Thoracic aorta (tissue), 2 donors: ENCODE measurements around the gene TSHZ2. TPM values are rescaled to one million over a fixed set of nuclear protein-coding genes. Genes with fewer than 3 reads are reported as not detected.

ENCODE experiments used
- ATAC-seq: fragments of 150-250 bp; one replicate; pipeline ENCODE4 v1.8.0; 2017; ENCODE audit warnings: low read depth; ENCODE audit not compliant: insufficient number of reproducible peaks, low FRiP score
- DNase-seq: peaks from one replicate; pipeline ENCODE4 v3.0.0-alpha.2; 2020; ENCODE audit warnings: low spot score
- H3K27ac ChIP-seq, 2 donors: fragments of 200-600 bp; sonication (generic); 1 replicate in 1 of 2; 2 replicates in 1 of 2; pipeline ENCODE4 v1.5.1; 2016; ENCODE audit warnings: mild to moderate bottlenecking in 2 of 2, moderate library complexity in 2 of 2
- H3K27me3 ChIP-seq: fragments of 200-600 bp; sonication (generic); replicated peaks from 2 replicates; pipeline ENCODE4 v1.6.0; 2016; ENCODE audit warnings: mild to moderate bottlenecking; ENCODE audit not compliant: insufficient read depth
- H3K36me3 ChIP-seq: fragments of 200-600 bp; sonication (generic); one replicate; pipeline ENCODE4 v1.5.1; 2016
- H3K4me1 ChIP-seq, 2 donors: fragments of 200-600 bp; sonication (generic); 1 replicate in 1 of 2; 2 replicates in 1 of 2; pipeline versions ENCODE4 v1.5.1 to v1.6.0; 2016; ENCODE audit warnings: low read depth in 2 of 2, mild to moderate bottlenecking in 1 of 2; ENCODE audit not compliant: control insufficient read depth in 1 of 2
- H3K4me3 ChIP-seq: fragments of 200-600 bp; sonication (generic); 2 replicates; pipeline ENCODE4 v1.5.1; 2016; ENCODE audit warnings: mild to moderate bottlenecking
- H3K9me3 ChIP-seq: fragments of 200-600 bp; sonication (generic); 2 replicates; pipeline ENCODE4 v1.5.1; 2016
- total RNA-seq, 2 donors: library from RNA; depleted of rRNA; stranded (reverse); fragments of >200 nt; gene quantifications; one replicate each; pipeline versions ENCODE4 v1.1.0 to v1.2.3, GENCODE V29; 2016
- TF ChIP-seq, protein P1 (sequence below): fragments of 200-600 bp; sonication (generic); IDR thresholded peaks from one replicate; pipeline ENCODE4 v1.5.1; 2019; ENCODE audit warnings: antibody characterized with exemption

The TSHZ2 gene
- total RNA-seq, 2 donors from 2014 or later = 8.4 to 32.6 TPM

DNA sequence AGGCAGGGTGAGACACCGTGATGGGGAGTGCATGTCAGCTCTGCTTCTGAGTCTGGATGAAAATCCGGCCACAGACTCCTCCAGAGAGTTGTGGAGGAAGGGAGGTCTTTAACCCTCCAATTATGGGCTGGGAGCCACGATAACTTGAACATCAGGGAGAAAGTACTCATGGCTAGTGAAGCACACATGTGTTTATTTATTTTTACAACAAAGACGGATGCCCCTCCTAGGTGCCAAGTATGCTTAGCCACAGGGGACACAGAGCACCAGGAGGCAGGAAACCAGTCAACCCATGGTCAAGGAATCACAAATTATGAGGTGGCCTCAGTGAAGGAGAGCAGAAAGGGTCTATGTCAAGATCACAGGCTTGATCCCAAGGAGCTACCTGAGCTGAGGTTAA lies 567.4 kb downstream of the TSHZ2 start:
- Histone ChIP-seq H3K4me1 (no peaks in the 10 kb centered on the region), H3K9me3 (no peaks in the 10 kb centered on the region), H3K4me3 (no peak overlapping the region), H3K27me3 (no peaks in the 10 kb centered on the region), H3K27ac (no peak overlapping the region), H3K36me3 (no peaks in the 10 kb centered on the region)
- TF ChIP-seq, protein P1, sequence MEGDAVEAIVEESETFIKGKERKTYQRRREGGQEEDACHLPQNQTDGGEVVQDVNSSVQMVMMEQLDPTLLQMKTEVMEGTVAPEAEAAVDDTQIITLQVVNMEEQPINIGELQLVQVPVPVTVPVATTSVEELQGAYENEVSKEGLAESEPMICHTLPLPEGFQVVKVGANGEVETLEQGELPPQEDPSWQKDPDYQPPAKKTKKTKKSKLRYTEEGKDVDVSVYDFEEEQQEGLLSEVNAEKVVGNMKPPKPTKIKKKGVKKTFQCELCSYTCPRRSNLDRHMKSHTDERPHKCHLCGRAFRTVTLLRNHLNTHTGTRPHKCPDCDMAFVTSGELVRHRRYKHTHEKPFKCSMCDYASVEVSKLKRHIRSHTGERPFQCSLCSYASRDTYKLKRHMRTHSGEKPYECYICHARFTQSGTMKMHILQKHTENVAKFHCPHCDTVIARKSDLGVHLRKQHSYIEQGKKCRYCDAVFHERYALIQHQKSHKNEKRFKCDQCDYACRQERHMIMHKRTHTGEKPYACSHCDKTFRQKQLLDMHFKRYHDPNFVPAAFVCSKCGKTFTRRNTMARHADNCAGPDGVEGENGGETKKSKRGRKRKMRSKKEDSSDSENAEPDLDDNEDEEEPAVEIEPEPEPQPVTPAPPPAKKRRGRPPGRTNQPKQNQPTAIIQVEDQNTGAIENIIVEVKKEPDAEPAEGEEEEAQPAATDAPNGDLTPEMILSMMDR = no peak
- ATAC-seq = no peak
- DNase-seq = no peak
